Muscle layer of colon (tissue), 2 donors: ENCODE measurements around the gene IL4R.

Source experiments
- H3K27ac ChIP-seq: one replicate; pipeline ENCODE4 v1.7.0; 2013; ENCODE audit warnings: low read depth, mild to moderate bottlenecking, low read length, moderate library complexity
- H3K27me3 ChIP-seq, 2 donors: one replicate each; pipeline ENCODE4 v1.7.0; 2013; ENCODE audit warnings: low read length in 2 of 2, mild to moderate bottlenecking in 2 of 2; ENCODE audit not compliant: insufficient read depth in 2 of 2, control insufficient read depth in 1 of 2
- H3K36me3 ChIP-seq: one replicate; pipeline ENCODE4 v1.7.0; 2013; ENCODE audit warnings: mild to moderate bottlenecking, low read length; ENCODE audit not compliant: insufficient read depth
- H3K4me1 ChIP-seq: one replicate; pipeline ENCODE4 v1.7.0; 2013; ENCODE audit warnings: mild to moderate bottlenecking, low read length; ENCODE audit not compliant: insufficient read depth
- H3K4me3 ChIP-seq, 2 donors: one replicate each; pipeline ENCODE4 v1.7.0; 2013; ENCODE audit warnings: low read length in 2 of 2, low read depth in 1 of 2, mild to moderate bottlenecking in 1 of 2, moderate library complexity in 1 of 2
- H3K9ac ChIP-seq: one replicate; pipeline ENCODE4 v1.7.0; 2013; ENCODE audit warnings: low read length
- H3K9me3 ChIP-seq: one replicate; pipeline ENCODE4 v1.7.0; 2013; ENCODE audit warnings: mild to moderate bottlenecking, low read length
- donor health status: abdominal sarcoma.
- donor health status: Adenocarcinoma of cecum.

IL4R gene

GRCh38 chr16:27378871-27379481, 65.2 kb downstream of the IL4R start:
- H3K27ac ChIP-seq: no peak overlapping the region
- no peak overlapping the region for H3K9ac ChIP-seq
- H3K27me3 ChIP-seq: no peaks in the 10 kb centered on the region
- no peaks in the 10 kb centered on the region for H3K36me3 ChIP-seq
- no peaks in the 10 kb centered on the region for H3K4me1 ChIP-seq
- no peaks in the 10 kb centered on the region for H3K9me3 ChIP-seq
- H3K4me3 ChIP-seq: no peak overlapping the region

DNA sequence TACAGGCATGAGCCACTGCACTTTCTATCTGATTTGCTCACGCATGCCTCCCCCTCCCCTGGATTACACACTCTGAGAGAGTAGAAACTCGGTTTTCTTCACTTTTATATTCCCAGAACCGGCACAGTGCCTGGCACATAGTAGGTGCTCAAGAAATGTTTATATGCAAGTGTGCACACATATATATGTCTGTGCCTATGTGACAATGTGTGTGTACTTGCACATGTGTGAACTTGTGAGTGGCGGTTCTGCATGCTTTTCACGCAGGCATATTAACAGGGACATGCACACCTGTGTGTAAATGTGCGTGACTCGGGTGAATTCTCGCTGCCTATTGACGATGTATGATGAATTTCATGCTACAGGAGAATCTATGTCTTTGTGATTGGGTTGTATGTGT, 66.1 kb downstream of the IL4R start:
- H3K9ac ChIP-seq: no peak overlapping the region
- H3K36me3 ChIP-seq: no peaks in the 10 kb centered on the region
- H3K4me3 ChIP-seq: no peak overlapping the region
- H3K27me3 ChIP-seq: no peaks in the 10 kb centered on the region
- no peak overlapping the region for H3K27ac ChIP-seq
- H3K9me3 ChIP-seq: no peaks in the 10 kb centered on the region
- no peaks in the 10 kb centered on the region for H3K4me1 ChIP-seq

DNA sequence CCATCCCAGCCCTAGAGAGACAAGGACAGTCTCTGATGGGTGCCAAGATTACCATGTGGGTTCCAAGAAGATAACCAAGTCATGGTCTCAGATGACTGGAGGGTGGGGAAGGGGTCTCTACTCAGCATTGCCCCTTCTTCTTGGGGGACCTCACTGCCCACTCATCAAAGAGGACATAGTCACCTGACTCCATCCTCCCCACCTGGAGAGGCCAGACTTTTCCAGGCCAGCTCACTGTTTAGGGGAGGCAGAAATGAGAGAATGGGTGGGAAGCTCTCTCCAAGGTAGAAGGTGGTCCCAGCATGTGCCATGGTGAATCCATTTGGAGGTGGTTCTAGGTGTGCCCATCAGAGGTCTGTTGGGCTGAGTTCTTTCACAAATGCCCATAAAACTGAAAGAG, 67.5 kb downstream of the IL4R start:
- H3K9ac ChIP-seq: no peak overlapping the region
- H3K36me3 ChIP-seq: no peaks in the 10 kb centered on the region
- H3K4me1 ChIP-seq: no peaks in the 10 kb centered on the region
- no peaks in the 10 kb centered on the region for H3K9me3 ChIP-seq
- no peaks in the 10 kb centered on the region for H3K27me3 ChIP-seq
- no peak overlapping the region for H3K4me3 ChIP-seq
- no peak overlapping the region for H3K27ac ChIP-seq

DNA sequence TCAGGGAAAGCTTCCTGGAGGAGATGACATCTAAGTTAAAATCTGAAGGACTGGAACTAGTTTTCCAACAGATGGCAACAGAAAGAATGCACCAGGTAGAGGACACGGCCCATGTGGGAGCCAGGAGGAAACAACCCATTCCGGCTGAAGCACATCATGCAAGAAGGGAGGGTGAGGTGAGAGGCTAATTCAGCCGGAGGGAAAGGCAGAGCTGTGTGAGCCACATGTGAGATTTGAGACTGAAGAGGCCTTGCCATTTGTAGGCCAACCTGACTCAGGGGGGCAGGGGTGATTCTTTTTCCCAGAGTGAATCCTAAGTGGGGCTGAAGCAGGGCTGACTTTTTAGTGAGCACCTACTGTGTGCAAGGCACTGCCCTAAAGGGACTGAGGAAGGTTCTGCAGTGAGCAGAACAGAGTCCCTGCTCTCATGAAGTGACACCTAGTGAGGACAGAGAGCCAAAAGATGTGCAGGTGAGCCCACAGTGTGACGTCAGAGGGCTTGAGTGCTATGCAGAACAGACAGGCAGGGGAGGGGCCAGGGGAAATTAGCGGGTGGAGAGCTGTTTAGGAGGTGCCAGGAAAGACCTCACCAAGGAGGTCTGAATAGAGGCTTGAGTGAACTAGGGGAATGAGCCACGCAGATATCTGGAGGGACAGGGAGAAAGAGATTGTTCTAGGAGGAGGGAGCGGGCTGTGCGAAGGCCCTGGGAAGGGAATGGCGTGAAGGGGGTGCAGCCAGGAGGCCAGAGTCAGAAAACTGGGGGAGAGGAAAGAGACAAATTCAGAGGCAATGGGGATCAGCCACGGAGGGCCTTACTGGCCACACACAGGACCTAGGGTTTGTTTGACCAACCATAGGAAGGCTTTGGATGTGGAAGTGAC, 68.4 kb downstream of the IL4R start:
- Histone ChIP-seq H3K4me3 (no peak overlapping the region), H3K36me3 (no peaks in the 10 kb centered on the region), H3K27me3 (no peaks in the 10 kb centered on the region), H3K9ac (no peak overlapping the region), H3K9me3 (no peaks in the 10 kb centered on the region), H3K4me1 (no peaks in the 10 kb centered on the region), H3K27ac (no peak overlapping the region)

DNA sequence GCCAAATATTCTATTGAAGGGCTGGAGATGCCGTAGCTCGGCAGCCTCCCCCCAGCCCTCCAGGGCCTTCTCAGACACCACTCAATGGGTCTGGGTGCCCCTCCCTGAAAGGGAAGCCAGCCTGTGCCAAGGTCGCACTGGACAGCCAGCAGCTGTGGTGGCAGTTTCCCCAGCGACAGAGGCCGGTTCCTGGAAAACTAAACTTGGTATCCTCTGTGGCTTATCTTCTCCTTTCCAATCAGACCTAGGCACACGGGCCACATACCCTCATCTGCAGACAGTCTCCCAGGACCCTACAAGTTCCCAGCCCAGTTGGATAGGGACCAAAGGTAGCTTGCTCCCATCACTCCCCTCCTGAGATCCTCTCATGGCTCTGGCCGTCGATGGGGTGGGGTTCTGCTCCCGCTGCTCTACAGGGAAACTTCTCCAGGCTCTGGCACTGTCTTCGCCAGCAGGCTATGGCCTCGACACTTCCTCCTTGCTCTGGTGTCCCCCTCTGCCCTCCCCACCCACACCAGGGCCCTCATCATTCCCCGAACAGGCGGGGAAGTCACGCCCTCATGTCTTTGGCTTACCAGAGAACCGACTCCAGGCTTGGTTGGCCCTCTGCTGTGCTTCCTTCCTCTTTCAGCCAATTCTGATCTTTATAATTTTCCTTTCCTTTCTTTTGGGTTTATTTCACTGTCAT, 69.9 kb downstream of the IL4R start:
- Histone ChIP-seq H3K27ac (no peak overlapping the region), H3K4me3 (no peak overlapping the region), H3K9ac (no peak overlapping the region), H3K36me3 (no peaks in the 10 kb centered on the region), H3K9me3 (no peaks in the 10 kb centered on the region), H3K4me1 (no peaks in the 10 kb centered on the region), H3K27me3 (no peaks in the 10 kb centered on the region)

GRCh38 chr16:27384425-27384824, 70.7 kb downstream of the IL4R start:
- Histone ChIP-seq H3K27me3 (no peaks in the 10 kb centered on the region), H3K36me3 (no peaks in the 10 kb centered on the region), H3K4me1 (no peaks in the 10 kb centered on the region), H3K27ac (no peak overlapping the region), H3K4me3 (no peak overlapping the region), H3K9ac (no peak overlapping the region), H3K9me3 (no peaks in the 10 kb centered on the region)

GRCh38 chr16:27385398-27385797, 71.6 kb downstream of the IL4R start:
- no peaks in the 10 kb centered on the region for H3K4me1 ChIP-seq
- no peaks in the 10 kb centered on the region for H3K9me3 ChIP-seq
- H3K36me3 ChIP-seq: no peaks in the 10 kb centered on the region
- H3K27me3 ChIP-seq: no peaks in the 10 kb centered on the region
- H3K27ac ChIP-seq: no peak overlapping the region
- no peak overlapping the region for H3K4me3 ChIP-seq
- no peak overlapping the region for H3K9ac ChIP-seq

GRCh38 chr16:27386674-27387073, 72.9 kb downstream of the IL4R start:
- no peaks in the 10 kb centered on the region for H3K4me1 ChIP-seq
- H3K27me3 ChIP-seq: no peaks in the 10 kb centered on the region
- H3K4me3 ChIP-seq: no peak overlapping the region
- no peaks in the 10 kb centered on the region for H3K36me3 ChIP-seq
- H3K9me3 ChIP-seq: no peaks in the 10 kb centered on the region
- no peak overlapping the region for H3K27ac ChIP-seq
- H3K9ac ChIP-seq: no peak overlapping the region

GRCh38 chr16:27387724-27388123, 74.0 kb downstream of the IL4R start:
- no peak overlapping the region for H3K9ac ChIP-seq
- no peaks in the 10 kb centered on the region for H3K9me3 ChIP-seq
- H3K27me3 ChIP-seq: no peaks in the 10 kb centered on the region
- no peaks in the 10 kb centered on the region for H3K36me3 ChIP-seq
- no peaks in the 10 kb centered on the region for H3K4me1 ChIP-seq
- H3K4me3 ChIP-seq: no peak overlapping the region
- no peak overlapping the region for H3K27ac ChIP-seq

GRCh38 chr16:27389272-27389961, 75.6 kb downstream of the IL4R start:
- no peak overlapping the region for H3K27ac ChIP-seq
- no peaks in the 10 kb centered on the region for H3K36me3 ChIP-seq

GRCh38 chr16:27390151-27390550, 76.4 kb downstream of the IL4R start:
- Histone ChIP-seq H3K4me1 (no peaks in the 10 kb centered on the region), H3K9me3 (no peaks in the 10 kb centered on the region), H3K9ac (no peak overlapping the region), H3K27ac (no peak overlapping the region), H3K27me3 (no peaks in the 10 kb centered on the region), H3K4me3 (no peak overlapping the region), H3K36me3 (no peaks in the 10 kb centered on the region)

More at GRCh38 chr16:27389272-27389961, 75.6 kb downstream of the IL4R start:
- H3K9ac ChIP-seq: no peak overlapping the region
- no peaks in the 10 kb centered on the region for H3K27me3 ChIP-seq
- H3K4me3 ChIP-seq: no peak overlapping the region
- H3K9me3 ChIP-seq: no peaks in the 10 kb centered on the region
- H3K4me1 ChIP-seq: no peaks in the 10 kb centered on the region
